Upper lobe of right lung (tissue), 1 donor: ENCODE data around the gene BST1. TPM values are rescaled to one million over a fixed set of nuclear protein-coding genes. Genes with fewer than 3 reads are reported as not detected.
"Not testable (repeated sequence)": the region's sequence is repeated elsewhere in the genome, so short reads cannot be mapped to it uniquely, and the experiment has no call there.

Experiments used
- ATAC-seq: fragments of 200-7000 bp; cut with Tn5 transposase; one replicate; pipeline ENCODE4 v1.9.1; 2020; ENCODE audit warnings: mild to moderate bottlenecking, moderate library complexity
- DNase-seq: peaks from one replicate; pipeline ENCODE4 v3.0.0-alpha.2; 2020
- H3K27ac ChIP-seq: fragments of 200-600 bp; one replicate; pipeline ENCODE4 v1.8.0; 2022
- H3K27me3 ChIP-seq: fragments of 200-600 bp; one replicate; pipeline ENCODE4 v1.8.0; 2022; ENCODE audit warnings: mild to moderate bottlenecking
- H3K36me3 ChIP-seq: fragments of 200-600 bp; one replicate; pipeline ENCODE4 v1.8.0; 2022
- H3K4me1 ChIP-seq: fragments of 200-600 bp; one replicate; pipeline ENCODE4 v1.8.0; 2022
- H3K4me3 ChIP-seq: fragments of 200-600 bp; one replicate; pipeline ENCODE4 v1.8.0; 2022; ENCODE audit warnings: mild to moderate bottlenecking
- H3K9me3 ChIP-seq: fragments of 200-600 bp; one replicate; pipeline ENCODE4 v1.8.0; 2022
- CTCF ChIP-seq: fragments of 200-600 bp; IDR thresholded peaks from one replicate; pipeline ENCODE4 v1.8.0; 2022; ENCODE audit warnings: antibody characterized with exemption
- intact Hi-C: fragments of 100-400 bp; cut with DNase I; formaldehyde crosslinking; loops from one replicate; pipeline ENCODE4 v1.11.0; 2022
- total RNA-seq: library from RNA; stranded (reverse); fragmentation: NEBNext Ultra II Directional; extraction: Animal tissue kit (Norgen Biotek cat#: 25700); gene quantifications from one replicate; pipeline ENCODE4 v1.2.1, GENCODE V29; 2021
- donor health status: DM: no; HTN: yes; CAD: no; lungs with severe emphysema.

Gene BST1
- total RNA-seq, 1 donor from 2014 or later: 11.0 TPM

DNA sequence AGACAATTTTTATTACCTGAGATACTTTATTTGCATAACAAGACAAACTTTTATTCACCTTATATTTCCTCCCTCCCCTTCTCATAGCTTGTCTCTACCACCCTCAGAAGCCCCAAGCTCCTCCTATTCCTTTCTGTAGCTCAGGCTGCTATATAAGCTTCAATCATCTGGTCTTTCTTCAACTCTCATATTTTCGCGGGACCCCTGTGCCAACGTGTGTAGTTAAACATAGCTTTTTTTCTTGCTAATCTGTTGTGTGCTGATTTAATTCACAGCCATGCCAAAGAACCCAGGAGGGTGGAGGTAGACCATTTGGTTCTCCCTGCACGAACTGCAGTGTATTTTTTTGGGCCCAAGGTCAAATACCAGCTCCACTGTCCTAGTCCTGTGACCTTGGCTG is 54.2 kb downstream of the BST1 start:
- no peak for TF ChIP-seq CTCF
- ATAC-seq (no peak), DNase-seq (no peak)
- Histone ChIP-seq H3K4me1 (no peaks in the 10 kb centered on the region), H3K4me3 (no peak overlapping the region), H3K27ac (no peak overlapping the region), H3K36me3 (no peaks in the 10 kb centered on the region), H3K27me3 (no peaks in the 10 kb centered on the region), H3K9me3 (no peaks in the 10 kb centered on the region)
- intact Hi-C loops: no loop called here

DNA sequence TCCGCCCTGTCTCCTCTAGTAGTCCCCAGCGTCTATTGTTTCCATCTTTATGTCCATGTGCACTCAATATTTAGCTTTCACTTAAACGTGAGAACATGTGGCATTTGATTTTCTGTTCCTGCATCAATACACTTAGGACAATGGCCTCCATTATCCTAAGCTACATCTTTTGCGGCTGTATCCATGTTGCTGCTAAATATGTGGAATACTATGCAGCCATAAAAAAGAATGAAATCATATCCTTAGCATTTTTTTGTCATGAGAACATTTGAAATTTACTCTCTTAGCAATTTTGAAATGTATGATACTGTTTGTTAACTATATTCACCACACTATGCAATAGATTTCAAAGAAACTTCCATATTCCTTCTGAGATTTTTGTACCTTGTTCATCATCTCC is 55.4 kb downstream of the BST1 start:
- no peak for ATAC-seq
- intact Hi-C loops: no loop called here

GRCh38 chr4:15762460-15762859 is 59.6 kb downstream of the BST1 start:
- H3K27me3 ChIP-seq, H3K4me1 ChIP-seq, intact Hi-C loops, ATAC-seq, H3K36me3 ChIP-seq, DNase-seq, H3K4me3 ChIP-seq, H3K9me3 ChIP-seq, H3K27ac ChIP-seq: not testable (repeated sequence)

More for the DNA sequence above, 55.4 kb downstream of the BST1 start:
- Histone ChIP-seq H3K9me3 (no peaks in the 10 kb centered on the region), H3K27me3 (no peaks in the 10 kb centered on the region), H3K36me3 (no peaks in the 10 kb centered on the region), H3K4me3 (no peak overlapping the region), H3K4me1 (no peaks in the 10 kb centered on the region), H3K27ac (no peak overlapping the region)
- DNase-seq: no peak
- no peak for TF ChIP-seq CTCF

- intact Hi-C loops: no loop called here
- Histone ChIP-seq H3K4me3 (no peak overlapping the region), H3K9me3 (no peaks in the 10 kb centered on the region), H3K27me3 (no peaks in the 10 kb centered on the region), H3K36me3 (no peaks in the 10 kb centered on the region), H3K27ac (no peak overlapping the region), H3K4me1 (no peaks in the 10 kb centered on the region)
- TF ChIP-seq CTCF: no peak
- ATAC-seq: no peak
- no peak for DNase-seq
Measured at GRCh38 chr4:15765391-15765790, 62.5 kb downstream of the BST1 start.

DNA sequence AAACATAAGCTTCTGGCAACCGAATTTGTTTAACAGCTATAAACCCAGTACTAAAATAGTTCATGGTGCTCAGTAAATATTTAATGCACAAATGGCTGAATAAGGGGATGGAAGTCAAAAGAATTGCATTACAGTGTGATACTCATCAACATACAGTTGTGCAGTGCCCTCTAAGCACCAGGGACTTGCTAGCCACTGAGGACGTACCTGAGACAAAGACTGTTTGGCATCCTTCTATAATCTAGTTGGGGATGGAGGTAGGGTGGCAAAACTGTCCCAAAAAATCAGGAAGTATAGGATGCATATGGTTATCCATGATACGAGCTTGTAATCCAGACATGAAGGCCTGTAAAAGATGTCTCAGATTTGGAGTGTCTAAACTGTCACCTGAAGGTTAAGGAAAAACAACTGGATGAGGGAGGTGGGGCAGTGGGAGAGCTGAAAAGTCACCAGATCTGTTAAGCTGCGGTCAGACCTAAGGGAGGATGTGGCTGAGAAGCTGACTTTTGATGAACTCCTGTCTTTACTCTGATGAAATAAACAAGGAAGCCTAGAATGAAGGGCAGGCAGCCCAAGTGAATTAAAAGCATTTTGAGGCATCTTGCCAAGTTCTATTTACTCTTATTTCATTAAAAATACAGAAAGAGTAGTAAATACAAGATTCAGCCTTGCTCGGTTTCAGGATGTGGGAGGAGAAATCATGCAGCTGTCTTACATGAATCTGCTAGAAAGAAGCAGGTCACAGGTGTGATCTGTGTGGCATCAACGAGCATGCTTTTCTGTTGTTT is 63.2 kb downstream of the BST1 start:
- DNase-seq (no peak), ATAC-seq (no peak)
- Histone ChIP-seq H3K9me3 (no peaks in the 10 kb centered on the region), H3K4me3 (no peak overlapping the region), H3K27me3 (no peaks in the 10 kb centered on the region), H3K27ac (no peak overlapping the region), H3K36me3 (no peaks in the 10 kb centered on the region), H3K4me1 (no peaks in the 10 kb centered on the region)
- intact Hi-C loops: no loop called here
- no peak for TF ChIP-seq CTCF

- H3K36me3 ChIP-seq: no peaks in the 10 kb centered on the region
- H3K9me3 ChIP-seq: no peaks in the 10 kb centered on the region
- intact Hi-C loops: no loop called here
- no peak overlapping the region for H3K27ac ChIP-seq
- H3K4me1 ChIP-seq: no peaks in the 10 kb centered on the region
- no peak for DNase-seq
- no peak overlapping the region for H3K4me3 ChIP-seq
- no peak for TF ChIP-seq CTCF
- H3K27me3 ChIP-seq: no peaks in the 10 kb centered on the region
- no peak for ATAC-seq
Measured at GRCh38 chr4:15766821-15767220, 64.0 kb downstream of the BST1 start.
